BLaER1 (cell line): Measurements from ENCODE around the gene NUP98.

Experiments
- H3K27ac ChIP-seq: shearing (Covaris generic); formaldehyde crosslinking; 2 replicates; pipeline ENCODE4 v1.8.1; 2022
- H3K27me3 ChIP-seq: shearing (Covaris generic); formaldehyde crosslinking; 2 replicates; pipeline ENCODE4 v1.8.1; 2022
- H3K36me3 ChIP-seq: shearing (Covaris generic); formaldehyde crosslinking; 2 replicates; pipeline ENCODE4 v1.8.1; 2022
- H3K4me1 ChIP-seq: shearing (Covaris generic); formaldehyde crosslinking; 2 replicates; pipeline ENCODE4 v1.8.1; 2022
- H3K4me2 ChIP-seq: shearing (Covaris generic); formaldehyde crosslinking; 2 replicates; pipeline ENCODE4 v1.8.1; 2022
- H3K4me3 ChIP-seq: shearing (Covaris generic); formaldehyde crosslinking; 2 replicates; pipeline ENCODE4 v1.8.1; 2022
- H3K9ac ChIP-seq: shearing (Covaris generic); formaldehyde crosslinking; 2 replicates; pipeline ENCODE4 v1.8.1; 2022
- H3K9me3 ChIP-seq: shearing (Covaris generic); formaldehyde crosslinking; 2 replicates; pipeline ENCODE4 v1.8.1; 2022
- H4K20me1 ChIP-seq: shearing (Covaris generic); formaldehyde crosslinking; 2 replicates; pipeline ENCODE4 v1.8.1; 2022
- Cebpa-rat ChIP-seq: shearing (Covaris generic); IDR thresholded peaks from 2 replicates; pipeline ENCODE4 v1.8.1; 2022

The NUP98 gene

DNA sequence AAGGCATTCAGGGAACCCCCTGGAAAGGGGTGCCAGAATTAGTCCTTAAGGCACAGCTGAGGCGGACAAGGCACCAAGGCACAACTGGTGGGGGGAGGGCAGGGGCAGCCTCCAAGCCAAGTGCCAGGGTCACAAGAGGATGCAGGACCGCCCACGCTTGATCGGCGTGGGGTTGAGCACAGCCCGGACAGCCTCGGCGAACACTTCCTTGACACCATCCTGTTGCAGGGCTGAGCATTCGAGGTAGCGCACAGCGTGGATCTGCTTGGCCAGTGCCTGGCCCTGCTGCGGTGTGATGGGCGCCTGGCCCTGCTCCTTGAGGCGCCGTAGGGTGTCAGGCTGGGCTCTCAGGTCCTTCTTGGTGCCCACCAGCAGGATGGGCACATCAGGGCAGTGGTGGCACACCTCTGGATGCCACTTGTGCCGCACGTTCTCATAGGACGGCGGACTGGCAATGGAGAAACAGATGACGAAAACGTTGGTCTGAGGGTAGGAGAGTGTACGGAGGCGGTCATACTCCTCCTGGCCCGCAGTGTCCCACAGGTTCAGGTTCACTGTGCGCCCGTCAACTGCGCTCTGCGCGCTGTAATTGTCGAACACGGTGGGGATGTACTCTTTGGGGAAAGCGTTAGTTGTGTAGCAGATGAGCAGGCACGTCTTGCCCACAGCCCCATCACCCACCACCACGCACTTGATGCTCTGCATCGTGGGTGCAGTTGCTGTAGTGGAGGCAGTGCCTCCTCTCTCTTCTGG is 30.3 kb upstream of the NUP98 start:
- no peak overlapping the region for H3K4me3 ChIP-seq

DNA sequence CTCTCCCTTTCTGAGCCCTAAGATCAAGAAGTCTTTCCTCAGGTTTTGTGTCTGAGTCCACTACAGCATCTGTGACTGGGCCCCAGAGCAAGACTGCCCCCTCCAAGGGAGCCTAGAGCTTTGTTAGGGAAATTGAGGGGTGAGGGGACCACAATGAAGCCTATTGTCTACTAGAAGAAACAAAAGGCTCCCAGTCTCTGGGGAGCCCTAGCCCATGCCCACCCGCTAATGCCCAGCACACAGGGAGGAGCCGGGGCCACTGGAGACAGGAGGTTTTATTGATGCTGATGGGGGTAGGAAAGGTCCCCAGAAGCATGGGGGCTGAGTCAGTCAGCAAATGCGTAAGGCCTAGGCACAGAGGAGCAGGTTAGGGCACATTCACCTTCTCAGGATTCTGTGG is 29.4 kb upstream of the NUP98 start:
- peaks cover 10% of the 10 kb centered on the region for H3K4me1 ChIP-seq
- no peaks in the 10 kb centered on the region for H3K9me3 ChIP-seq
- H4K20me1 ChIP-seq = peaks cover 63% of the 10 kb centered on the region
- peaks cover 83% of the 10 kb centered on the region for H3K36me3 ChIP-seq
- TF ChIP-seq Cebpa-rat = no peak
- no peak overlapping the region for H3K27ac ChIP-seq
- H3K9ac ChIP-seq = no peak overlapping the region
- no peak overlapping the region for H3K4me3 ChIP-seq
- H3K27me3 ChIP-seq = no peaks in the 10 kb centered on the region
- H3K4me2 ChIP-seq = no peak overlapping the region

More for the DNA sequence above, 30.3 kb upstream of the NUP98 start:
- H3K36me3 ChIP-seq = peaks cover 92% of the 10 kb centered on the region
- H3K27me3 ChIP-seq = no peaks in the 10 kb centered on the region
- H3K9me3 ChIP-seq = no peaks in the 10 kb centered on the region
- no peak overlapping the region for H3K4me2 ChIP-seq
- no peak overlapping the region for H3K27ac ChIP-seq
- TF ChIP-seq Cebpa-rat = no peak
- H3K4me1 ChIP-seq = peaks cover 10% of the 10 kb centered on the region
- H3K9ac ChIP-seq = no peak overlapping the region
- peaks cover 72% of the 10 kb centered on the region for H4K20me1 ChIP-seq

DNA sequence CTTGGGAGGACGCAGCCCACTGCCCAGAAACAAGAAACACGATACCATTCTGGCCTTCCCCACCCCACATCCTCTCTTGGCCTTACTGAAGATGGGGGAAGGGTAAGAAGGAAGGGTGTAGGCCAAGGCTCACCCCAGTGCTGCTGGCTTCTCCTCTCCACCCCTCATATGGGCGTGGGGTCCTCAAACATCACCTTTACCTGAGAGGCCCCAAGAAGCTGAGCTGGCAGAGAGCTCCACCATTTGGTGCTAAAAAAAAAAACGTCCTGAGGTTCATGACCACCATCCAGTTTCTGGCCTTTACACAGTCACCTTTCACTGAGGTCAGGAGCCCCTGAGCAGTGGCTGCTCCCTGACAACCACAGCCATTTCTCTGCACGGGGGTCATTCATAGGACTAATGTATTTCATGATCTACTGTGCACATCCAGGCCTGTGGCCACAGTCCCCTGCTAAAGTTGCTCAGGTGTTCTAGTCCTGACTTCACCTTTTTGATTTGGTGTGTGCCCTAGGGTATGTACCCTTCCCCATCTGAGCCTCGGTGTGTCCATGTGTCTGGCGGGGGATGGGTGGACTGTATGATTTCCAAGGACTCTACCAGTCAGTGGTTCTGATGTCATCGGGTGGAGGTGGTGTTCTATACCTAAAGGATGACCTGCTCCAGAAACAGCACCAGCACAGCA is 28.3 kb upstream of the NUP98 start:
- Histone ChIP-seq H3K27ac (no peak overlapping the region), H3K4me1 (peaks cover under 1% of the 10 kb centered on the region; the same call in 1 of the 2 replicates), H3K9me3 (no peaks in the 10 kb centered on the region), H3K4me3 (no peak overlapping the region), H3K9ac (no peak overlapping the region), H4K20me1 (peaks cover 52% of the 10 kb centered on the region), H3K27me3 (no peaks in the 10 kb centered on the region), H3K4me2 (no peak overlapping the region), H3K36me3 (peaks cover 81% of the 10 kb centered on the region)
- TF ChIP-seq Cebpa-rat = no peak

DNA sequence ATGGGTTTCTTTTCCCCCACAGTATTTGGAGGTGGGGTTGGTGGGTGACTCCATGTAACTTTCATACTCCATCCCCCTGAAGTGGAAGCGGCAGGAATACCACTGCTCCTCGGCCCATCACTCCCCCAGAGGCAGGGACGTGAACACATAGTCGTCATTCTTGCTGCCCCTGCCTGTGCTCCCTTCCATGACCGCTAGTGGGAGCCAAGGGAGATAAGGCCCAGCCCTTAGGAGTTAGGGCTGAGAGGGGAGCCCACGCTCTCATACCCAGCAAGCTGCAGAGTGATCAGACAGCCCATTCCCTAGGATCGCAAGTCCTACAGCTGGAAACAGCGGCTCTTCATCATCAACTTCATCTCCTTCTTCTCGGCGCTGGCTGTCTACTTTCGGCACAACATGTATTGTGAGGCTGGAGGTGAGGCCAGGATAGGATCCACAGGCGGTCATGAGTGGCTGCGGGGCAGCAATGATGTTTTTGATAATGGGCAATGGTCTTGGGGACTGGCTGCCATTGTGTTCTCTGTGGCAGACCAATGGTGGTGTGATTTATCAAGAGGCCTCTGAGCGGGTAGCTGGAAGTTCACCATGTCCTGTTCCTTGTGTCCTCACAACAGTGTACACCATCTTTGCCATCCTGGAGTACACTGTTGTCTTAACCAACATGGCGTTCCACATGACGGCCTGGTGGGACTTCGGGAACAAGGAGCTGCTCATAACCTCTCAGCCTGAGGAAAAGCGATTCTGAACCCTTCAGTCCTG is 27.5 kb upstream of the NUP98 start:
- Histone ChIP-seq H3K9ac (no peak overlapping the region), H4K20me1 (peaks cover 49% of the 10 kb centered on the region), H3K27me3 (no peaks in the 10 kb centered on the region), H3K4me2 (no peak overlapping the region), H3K27ac (no peak overlapping the region), H3K9me3 (no peaks in the 10 kb centered on the region), H3K36me3 (peaks cover 81% of the 10 kb centered on the region), H3K4me3 (no peak overlapping the region), H3K4me1 (no peaks in the 10 kb centered on the region)
- TF ChIP-seq Cebpa-rat = no peak

DNA sequence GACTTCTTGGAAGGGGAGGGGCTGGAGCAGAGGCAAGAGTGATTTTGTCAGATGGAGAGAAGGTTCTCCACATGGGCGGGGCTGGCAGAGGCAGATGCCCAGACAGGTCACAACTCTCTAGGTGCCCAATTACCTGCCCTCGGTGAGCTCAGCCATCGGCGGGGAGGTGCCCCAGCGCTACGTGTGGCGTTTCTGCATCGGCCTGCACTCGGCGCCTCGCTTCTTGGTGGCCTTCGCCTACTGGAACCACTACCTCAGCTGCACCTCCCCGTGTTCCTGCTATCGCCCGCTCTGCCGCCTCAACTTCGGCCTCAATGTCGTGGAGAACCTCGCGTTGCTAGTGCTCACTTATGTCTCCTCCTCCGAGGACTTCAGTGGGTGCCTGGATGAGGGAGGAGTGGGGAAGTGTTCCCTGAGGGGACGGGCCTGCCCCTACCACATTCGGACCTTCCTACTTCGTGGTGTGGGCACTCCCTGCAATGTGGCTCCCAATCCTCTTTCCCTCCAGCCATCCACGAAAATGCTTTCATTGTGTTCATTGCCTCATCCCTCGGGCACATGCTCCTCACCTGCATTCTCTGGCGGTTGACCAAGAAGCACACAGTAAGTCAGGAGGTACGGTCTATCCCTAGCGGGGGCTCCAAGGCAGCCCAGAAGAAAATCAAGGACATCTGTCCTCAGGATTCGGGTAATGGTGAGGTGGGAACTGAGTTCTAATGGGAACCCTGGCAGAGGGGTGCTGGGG is 26.6 kb upstream of the NUP98 start:
- Histone ChIP-seq H3K27ac (no peak overlapping the region), H3K27me3 (no peaks in the 10 kb centered on the region), H3K9ac (no peak overlapping the region), H3K9me3 (no peaks in the 10 kb centered on the region), H3K36me3 (peaks cover 79% of the 10 kb centered on the region), H3K4me1 (no peaks in the 10 kb centered on the region), H3K4me2 (no peak overlapping the region), H4K20me1 (peaks cover 41% of the 10 kb centered on the region), H3K4me3 (no peak overlapping the region)
- TF ChIP-seq Cebpa-rat = no peak

DNA sequence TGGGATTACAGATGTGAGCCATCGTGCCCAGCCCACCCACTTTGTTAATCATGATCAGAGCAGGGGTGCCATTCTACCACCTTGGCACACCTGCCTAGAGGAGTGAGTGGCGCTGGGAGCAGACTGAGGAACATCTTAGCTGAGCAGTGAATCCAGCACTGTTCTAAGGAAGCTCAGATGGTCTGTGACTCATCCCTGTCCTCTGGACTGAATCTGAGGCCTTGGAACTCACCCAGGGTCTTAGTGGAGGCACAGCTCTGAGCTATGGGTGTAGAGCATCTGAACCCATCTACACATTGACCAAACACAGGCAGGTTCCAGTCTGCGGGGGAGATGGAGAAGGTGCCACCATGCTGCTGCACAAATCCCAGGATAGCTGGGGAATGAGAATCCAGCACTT is 25.9 kb upstream of the NUP98 start:
- H3K9me3 ChIP-seq = no peaks in the 10 kb centered on the region
- TF ChIP-seq Cebpa-rat = no peak
- peaks cover 34% of the 10 kb centered on the region for H4K20me1 ChIP-seq
- no peak overlapping the region for H3K9ac ChIP-seq
- no peak overlapping the region for H3K4me3 ChIP-seq
- H3K36me3 ChIP-seq = peaks cover 74% of the 10 kb centered on the region
- no peak overlapping the region for H3K4me2 ChIP-seq
- no peaks in the 10 kb centered on the region for H3K27me3 ChIP-seq
- H3K4me1 ChIP-seq = no peaks in the 10 kb centered on the region
- no peak overlapping the region for H3K27ac ChIP-seq

DNA sequence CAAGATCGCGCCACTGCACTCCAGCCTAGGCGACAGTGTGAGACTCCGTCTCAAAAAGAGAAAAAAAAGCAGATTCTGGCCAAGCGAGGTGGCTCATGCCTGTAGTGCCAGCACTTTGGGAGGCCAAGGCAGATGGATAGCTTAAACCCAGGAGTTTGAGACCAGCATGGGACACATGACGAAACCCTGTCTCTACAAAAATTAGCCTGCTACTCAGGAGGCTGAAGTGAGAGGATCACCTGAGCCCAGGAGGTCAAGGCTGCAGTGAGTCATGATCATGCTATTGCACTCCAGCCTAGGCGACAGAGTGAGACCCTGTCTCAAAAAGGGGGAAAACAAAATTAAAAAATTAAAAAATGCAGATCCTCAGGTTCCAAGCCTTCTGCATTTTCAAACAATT is 25.0 kb upstream of the NUP98 start:
- no peaks in the 10 kb centered on the region for H3K9me3 ChIP-seq
- peaks cover 5% of the 10 kb centered on the region for H3K4me1 ChIP-seq
- no peak overlapping the region for H3K9ac ChIP-seq
- no peak overlapping the region for H3K4me3 ChIP-seq
- peaks cover 64% of the 10 kb centered on the region for H3K36me3 ChIP-seq
- no peak overlapping the region for H3K27ac ChIP-seq
- H3K27me3 ChIP-seq = no peaks in the 10 kb centered on the region
- no peak for TF ChIP-seq Cebpa-rat
- H3K4me2 ChIP-seq = no peak overlapping the region
- H4K20me1 ChIP-seq = peaks cover 24% of the 10 kb centered on the region

DNA sequence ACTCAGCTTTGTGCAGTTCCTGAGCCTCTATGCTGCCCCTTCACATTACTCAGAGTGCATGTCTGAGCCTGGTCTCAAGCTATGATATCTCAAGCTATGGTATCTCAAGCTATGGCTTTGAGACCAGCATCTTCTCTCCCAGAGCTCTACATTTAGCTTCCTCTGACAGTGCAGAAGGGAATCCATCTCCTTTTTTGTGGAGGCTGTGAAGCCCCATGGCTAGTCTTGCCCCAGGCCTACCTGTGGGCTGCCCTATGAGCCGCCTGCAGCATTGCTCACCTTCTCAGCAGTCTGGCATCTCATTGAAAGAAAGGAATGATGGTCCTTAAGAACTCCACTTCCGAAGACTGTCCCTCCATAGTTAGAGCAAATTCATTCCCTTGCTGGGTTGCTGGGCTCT is 23.6 kb upstream of the NUP98 start:
- no peak overlapping the region for H3K9ac ChIP-seq
- peaks cover 11% of the 10 kb centered on the region for H4K20me1 ChIP-seq
- H3K9me3 ChIP-seq = no peaks in the 10 kb centered on the region
- peaks cover 15% of the 10 kb centered on the region for H3K4me1 ChIP-seq
- TF ChIP-seq Cebpa-rat = no peak
- H3K27me3 ChIP-seq = no peaks in the 10 kb centered on the region
- H3K4me2 ChIP-seq = no peak overlapping the region
- no peak overlapping the region for H3K27ac ChIP-seq
- H3K4me3 ChIP-seq = no peak overlapping the region
- peaks cover 57% of the 10 kb centered on the region for H3K36me3 ChIP-seq

DNA sequence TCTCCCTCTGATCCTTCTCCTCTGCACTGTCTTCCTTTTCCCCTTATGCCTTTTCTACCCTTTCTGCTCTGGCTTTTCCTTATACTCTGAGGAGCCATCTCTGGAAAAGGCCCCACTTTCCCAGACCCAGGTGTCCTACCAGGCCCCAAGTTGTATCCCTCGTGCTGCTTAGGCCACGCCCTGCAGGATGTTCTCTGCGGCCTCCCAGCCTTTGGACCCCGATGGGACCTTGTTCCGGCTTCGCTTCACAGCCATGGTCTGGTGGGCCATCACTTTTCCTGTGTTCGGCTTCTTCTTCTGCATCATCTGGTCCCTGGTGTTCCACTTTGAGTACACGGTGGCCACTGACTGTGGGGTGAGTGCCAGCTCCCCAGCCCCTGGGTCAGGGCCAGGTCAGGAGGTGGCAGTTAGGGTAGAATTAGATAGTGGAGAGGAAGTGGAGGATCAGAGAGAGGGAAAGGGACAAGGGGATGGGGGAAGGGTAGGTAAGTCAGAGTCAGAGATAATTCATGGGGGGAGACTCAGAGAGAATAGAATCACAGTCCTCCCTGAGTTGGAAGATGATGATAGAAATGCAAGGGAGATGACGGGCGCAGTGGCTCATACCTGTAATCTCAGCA is 19.9 kb upstream of the NUP98 start:
- Histone ChIP-seq H3K27ac (peak overlapping the region; percentile 60), H3K4me2 (peak overlapping the region; percentile 54), H3K4me1 (peaks cover 15% of the 10 kb centered on the region), H3K27me3 (no peaks in the 10 kb centered on the region), H4K20me1 (no peaks in the 10 kb centered on the region), H3K4me3 (no peak overlapping the region), H3K36me3 (peaks cover 42% of the 10 kb centered on the region), H3K9ac (no peak overlapping the region; the same call in 1 of the 2 replicates), H3K9me3 (no peaks in the 10 kb centered on the region)
- no peak for TF ChIP-seq Cebpa-rat
